ENCODE results near the gene CALD1. TPM values are rescaled to one million over a fixed set of nuclear protein-coding genes. Genes with fewer than 3 reads are reported as not detected.

Gene CALD1
- total RNA-seq, 1 donor from 2014 or later, result 1,941 TPM

GRCh38 chr7:134933460-134934068 lies 154.1 kb downstream of the CALD1 start:
- Mint-ChIP-seq H3K4me3 (ENCODE audit: unreplicated experiment) (peak overlapping the region; percentile 53), H3K27ac (ENCODE audit: unreplicated experiment) (peak overlapping the region; percentile 100), H3K9me3 (ENCODE audit: low read depth) (no peaks in the 10 kb centered on the region), H3K36me3 (ENCODE audit: low read depth) (peaks cover 80% of the 10 kb centered on the region), H3K4me1 (ENCODE audit: low read depth) (peaks cover 98% of the 10 kb centered on the region), H3K27me3 (ENCODE audit: low read depth) (no peaks in the 10 kb centered on the region)
- TF ChIP-seq CTCF (IDR thresholded peaks at IDR 0.05), result no peak
- no peak for DNase-seq (ENCODE audit: low spot score)

GRCh38 chr7:134935701-134936100 lies 156.3 kb downstream of the CALD1 start:
- peaks cover 78% of the 10 kb centered on the region for H3K36me3 Mint-ChIP-seq (ENCODE audit: low read depth)
- H3K9me3 Mint-ChIP-seq (ENCODE audit: low read depth), result no peaks in the 10 kb centered on the region
- H3K27ac Mint-ChIP-seq (ENCODE audit: unreplicated experiment), result peak overlapping the region; percentile 100
- DNase-seq (ENCODE audit: low spot score), result no peak
- no peak overlapping the region for H3K4me3 Mint-ChIP-seq (ENCODE audit: unreplicated experiment)
- no peak for TF ChIP-seq CTCF (IDR thresholded peaks at IDR 0.05)
- peaks cover 98% of the 10 kb centered on the region for H3K4me1 Mint-ChIP-seq (ENCODE audit: low read depth)
- no peaks in the 10 kb centered on the region for H3K27me3 Mint-ChIP-seq (ENCODE audit: low read depth)

- no peak for DNase-seq (ENCODE audit: low spot score)
- H3K4me1 Mint-ChIP-seq (ENCODE audit: low read depth), result peaks cover 98% of the 10 kb centered on the region
These were observed 157.6 kb downstream of the CALD1 start for GRCh38 chr7:134936893-134937510.

GRCh38 chr7:134938141-134938540 lies 158.7 kb downstream of the CALD1 start:
- H3K27ac Mint-ChIP-seq (ENCODE audit: unreplicated experiment), result peak overlapping the region; percentile 100
- TF ChIP-seq CTCF (IDR thresholded peaks at IDR 0.05), result no peak
- H3K4me3 Mint-ChIP-seq (ENCODE audit: unreplicated experiment), result no peak overlapping the region
- peaks cover 96% of the 10 kb centered on the region for H3K4me1 Mint-ChIP-seq (ENCODE audit: low read depth)
- peaks cover 78% of the 10 kb centered on the region for H3K36me3 Mint-ChIP-seq (ENCODE audit: low read depth)
- DNase-seq (ENCODE audit: low spot score), result no peak
- H3K27me3 Mint-ChIP-seq (ENCODE audit: low read depth), result no peaks in the 10 kb centered on the region
- no peaks in the 10 kb centered on the region for H3K9me3 Mint-ChIP-seq (ENCODE audit: low read depth)

More at GRCh38 chr7:134936893-134937510, 157.6 kb downstream of the CALD1 start:
- no peak for TF ChIP-seq CTCF (IDR thresholded peaks at IDR 0.05)
- no peak overlapping the region for H3K4me3 Mint-ChIP-seq (ENCODE audit: unreplicated experiment)
- no peaks in the 10 kb centered on the region for H3K27me3 Mint-ChIP-seq (ENCODE audit: low read depth)
- H3K36me3 Mint-ChIP-seq (ENCODE audit: low read depth), result peaks cover 79% of the 10 kb centered on the region
- H3K27ac Mint-ChIP-seq (ENCODE audit: unreplicated experiment), result peak overlapping the region; percentile 100
- H3K9me3 Mint-ChIP-seq (ENCODE audit: low read depth), result no peaks in the 10 kb centered on the region

GRCh38 chr7:134939136-134939535 lies 159.7 kb downstream of the CALD1 start:
- no peak for DNase-seq (ENCODE audit: low spot score)
- H3K4me1 Mint-ChIP-seq (ENCODE audit: low read depth), result peaks cover 90% of the 10 kb centered on the region
- H3K27ac Mint-ChIP-seq (ENCODE audit: unreplicated experiment), result peak overlapping the region; percentile 100
- no peak overlapping the region for H3K4me3 Mint-ChIP-seq (ENCODE audit: unreplicated experiment)
- no peaks in the 10 kb centered on the region for H3K27me3 Mint-ChIP-seq (ENCODE audit: low read depth)
- TF ChIP-seq CTCF (IDR thresholded peaks at IDR 0.05), result no peak
- H3K9me3 Mint-ChIP-seq (ENCODE audit: low read depth), result no peaks in the 10 kb centered on the region
- H3K36me3 Mint-ChIP-seq (ENCODE audit: low read depth), result peaks cover 73% of the 10 kb centered on the region

Data from chondrocyte (in vitro differentiated cells).